GM21390 (cell line): ENCODE results near the gene CIB4.

Source experiments
- ATAC-seq: cut with Tn5 transposase; IDR thresholded peaks from one replicate; pipeline ENCODE4 v1.9.1; 2021; ENCODE audit not compliant: unreplicated experiment

CIB4 gene

GRCh38 chr2:26640781-26641564, at the start of gene CIB4:
CIB4 (minus strand) TSS chr2:26641366; CDS start chr2:26641314, 52 bp downstream.
- no peak for ATAC-seq

- ATAC-seq = no peak
These were observed 46.6 kb upstream of the CIB4 start for GRCh38 chr2:26687801-26688200.

GRCh38 chr2:26687328-26687727, 46.2 kb upstream of the CIB4 start:
- no peak for ATAC-seq

GRCh38 chr2:26685989-26686839, 45.0 kb upstream of the CIB4 start:
- no peak for ATAC-seq

- no peak for ATAC-seq
These were observed 44.2 kb upstream of the CIB4 start for GRCh38 chr2:26685341-26685740.

GRCh38 chr2:26683583-26683982, 42.4 kb upstream of the CIB4 start:
- ATAC-seq = no peak

GRCh38 chr2:26682155-26682554, 41.0 kb upstream of the CIB4 start:
- no peak for ATAC-seq

GRCh38 chr2:26681656-26682055, 40.5 kb upstream of the CIB4 start:
- no peak for ATAC-seq

- ATAC-seq = no peak
These were observed 38.7 kb upstream of the CIB4 start for GRCh38 chr2:26679867-26680266.

- ATAC-seq = no peak
These were observed 36.9 kb upstream of the CIB4 start for GRCh38 chr2:26678035-26678434.

- ATAC-seq = no peak
These were observed 34.6 kb upstream of the CIB4 start for GRCh38 chr2:26675651-26676255.

GRCh38 chr2:26674771-26675170, 33.6 kb upstream of the CIB4 start:
- ATAC-seq = no peak

- no peak for ATAC-seq
These were observed 33.0 kb upstream of the CIB4 start for GRCh38 chr2:26674002-26674751.

GRCh38 chr2:26672818-26673393, 31.7 kb upstream of the CIB4 start:
- ATAC-seq = no peak

- ATAC-seq = no peak
These were observed 31.1 kb upstream of the CIB4 start for GRCh38 chr2:26672112-26672817.

- ATAC-seq = no peak
These were observed 30.5 kb upstream of the CIB4 start for GRCh38 chr2:26671691-26672090.

- ATAC-seq = no peak
These were observed 29.8 kb upstream of the CIB4 start for GRCh38 chr2:26670931-26671460.

GRCh38 chr2:26670171-26670570, 29.0 kb upstream of the CIB4 start:
- no peak for ATAC-seq

- ATAC-seq = no peak
These were observed 27.9 kb upstream of the CIB4 start for GRCh38 chr2:26668856-26669750.
